MM.1S (cell line): ENCODE results near the gene ZNF574.

Experiments used
- DNase-seq: peaks from one replicate; pipeline ENCODE4 v3.0.0-alpha.2; 2015
- H2AFZ ChIP-seq: fragments of 300-600 bp; sonication (generic); 2 replicates; pipeline ENCODE4 v1.6.0; 2016; ENCODE audit warnings: antibody characterized with exemption, low read length
- H3F3A ChIP-seq: fragments of 300-600 bp; sonication (generic); 2 replicates; pipeline ENCODE4 v1.6.1; 2016; ENCODE audit warnings: mild to moderate bottlenecking, antibody characterized with exemption, low read length, moderate library complexity, mixed read lengths; ENCODE audit not compliant: insufficient read depth
- H3K27ac ChIP-seq: fragments of 300-600 bp; sonication (generic); 2 replicates; pipeline ENCODE4 v1.5.1; 2016; ENCODE audit warnings: mild to moderate bottlenecking, low read length
- H3K27me3 ChIP-seq: fragments of 300-600 bp; sonication (generic); replicated peaks from 2 replicates; pipeline ENCODE4 v1.6.0; 2016; ENCODE audit warnings: low read length; ENCODE audit not compliant: insufficient read depth
- H3K36me3 ChIP-seq: fragments of 300-600 bp; sonication (generic); replicated peaks from 2 replicates; pipeline ENCODE4 v1.6.1; 2016; ENCODE audit warnings: mild to moderate bottlenecking, low read length, mixed read lengths; ENCODE audit not compliant: insufficient read depth
- H3K4me1 ChIP-seq: fragments of 300-600 bp; sonication (generic); 2 replicates; pipeline ENCODE4 v1.6.1; 2016; ENCODE audit warnings: low read length, mixed read lengths
- H3K4me2 ChIP-seq: fragments of 300-600 bp; sonication (generic); 2 replicates; pipeline ENCODE4 v1.6.0; 2016; ENCODE audit warnings: low read depth, low read length
- H3K4me3 ChIP-seq: fragments of 300-600 bp; sonication (generic); 2 replicates; pipeline ENCODE4 v1.5.1; 2016; ENCODE audit warnings: low read length, mixed read lengths
- H3K79me2 ChIP-seq: fragments of 300-600 bp; sonication (generic); 2 replicates; pipeline ENCODE4 v1.6.1; 2016; ENCODE audit warnings: mixed run types, low read length, mixed read lengths
- H3K9ac ChIP-seq: fragments of 300-600 bp; sonication (generic); 2 replicates; pipeline ENCODE4 v1.6.1; 2016; ENCODE audit warnings: low read length, mixed read lengths
- H3K9me2 ChIP-seq: fragments of 300-600 bp; sonication (generic); replicated peaks from 2 replicates; pipeline ENCODE4 v1.6.1; 2016; ENCODE audit warnings: mild to moderate bottlenecking, low read length, mixed read lengths; ENCODE audit not compliant: insufficient read depth
- H3K9me3 ChIP-seq: fragments of 300-600 bp; sonication (generic); replicated peaks from 2 replicates; pipeline ENCODE4 v1.6.1; 2016; ENCODE audit warnings: mild to moderate bottlenecking, low read length, mixed read lengths; ENCODE audit not compliant: insufficient read depth
- H4K20me1 ChIP-seq: fragments of 300-600 bp; sonication (generic); 2 replicates; pipeline ENCODE4 v1.6.1; 2016; ENCODE audit warnings: mild to moderate bottlenecking, low read length, moderate library complexity, mixed read lengths; ENCODE audit not compliant: insufficient read depth
- CTCF ChIP-seq: fragments of 300-600 bp; sonication (generic); IDR thresholded peaks from 2 replicates; pipeline ENCODE4 v1.5.1; 2016; ENCODE audit warnings: antibody characterized with exemption, low read length, mixed read lengths
- EZH2 ChIP-seq: fragments of 300-600 bp; sonication (generic); optimal IDR thresholded peaks from 2 replicates; pipeline ENCODE3; 2017; ENCODE audit warnings: low read depth, mild to moderate bottlenecking, antibody characterized with exemption, low read length, mixed read lengths
- EZH2phosphoT487 ChIP-seq: fragments of 300-600 bp; sonication (generic); IDR thresholded peaks from 2 replicates; pipeline ENCODE4 v1.6.1; 2018; ENCODE audit warnings: antibody characterized with exemption, low read length

Gene ZNF574

GRCh38 chr19:42115219-42115618, 39.3 kb downstream of the ZNF574 start:
- Histone ChIP-seq H3F3A (no peaks in the 10 kb centered on the region), H3K27ac (no peak overlapping the region), H3K9me3 (no peaks in the 10 kb centered on the region), H2AFZ (no peak overlapping the region), H3K4me1 (peaks cover 19% of the 10 kb centered on the region), H3K4me2 (no peak overlapping the region), H3K27me3 (no peaks in the 10 kb centered on the region), H3K9ac (no peak overlapping the region), H3K79me2 (no peaks in the 10 kb centered on the region), H3K9me2 (no peaks in the 10 kb centered on the region), H4K20me1 (no peaks in the 10 kb centered on the region), H3K36me3 (no peaks in the 10 kb centered on the region), H3K4me3 (no peak overlapping the region)
- no peak for DNase-seq
- TF ChIP-seq CTCF (no peak), EZH2 (no peak), EZH2phosphoT487 (no peak)

GRCh38 chr19:42115705-42116104, 39.7 kb downstream of the ZNF574 start:
- Histone ChIP-seq H3K27ac (no peak overlapping the region), H3K36me3 (no peaks in the 10 kb centered on the region), H3K4me1 (peaks cover 19% of the 10 kb centered on the region), H3K79me2 (no peaks in the 10 kb centered on the region), H3K9me2 (no peaks in the 10 kb centered on the region), H3K4me3 (no peak overlapping the region), H4K20me1 (no peaks in the 10 kb centered on the region), H2AFZ (no peak overlapping the region), H3K4me2 (no peak overlapping the region), H3K9ac (no peak overlapping the region), H3K27me3 (no peaks in the 10 kb centered on the region), H3F3A (no peaks in the 10 kb centered on the region), H3K9me3 (no peaks in the 10 kb centered on the region)
- no peak for DNase-seq
- no peak for TF ChIP-seq EZH2phosphoT487
- no peak for TF ChIP-seq EZH2
- TF ChIP-seq CTCF = no peak

GRCh38 chr19:42116308-42117075, 40.5 kb downstream of the ZNF574 start:
- Histone ChIP-seq H3K36me3 (no peaks in the 10 kb centered on the region), H3K4me1 (peaks cover 19% of the 10 kb centered on the region), H3K9me2 (no peaks in the 10 kb centered on the region), H3K9ac (no peak overlapping the region), H3K27me3 (no peaks in the 10 kb centered on the region), H4K20me1 (no peaks in the 10 kb centered on the region), H3K4me3 (no peak overlapping the region), H3K4me2 (no peak overlapping the region), H3K9me3 (no peaks in the 10 kb centered on the region), H2AFZ (no peak overlapping the region), H3K27ac (no peak overlapping the region), H3F3A (no peaks in the 10 kb centered on the region), H3K79me2 (no peaks in the 10 kb centered on the region)
- peak; percentile 23 for TF ChIP-seq CTCF
- no peak for TF ChIP-seq EZH2
- no peak for DNase-seq
